ENCODE measurements around the gene LMNTD1.

Gene LMNTD1

GRCh38 chr12:25550186-25550585, 2.9 kb downstream of the LMNTD1 start:
- peak; percentile 39 for DNase-seq

GRCh38 chr12:25549120-25549519, 4.0 kb downstream of the LMNTD1 start:
- DNase-seq = no peak

- no peak for DNase-seq
Measured at GRCh38 chr12:25546318-25546717, 6.8 kb downstream of the LMNTD1 start.

- no peak for DNase-seq
Measured at GRCh38 chr12:25533150-25533549, 19.9 kb downstream of the LMNTD1 start.

- no peak for DNase-seq
Measured at GRCh38 chr12:25531502-25532052, 21.5 kb downstream of the LMNTD1 start.

GRCh38 chr12:25529738-25530137, 23.3 kb downstream of the LMNTD1 start:
- peak; percentile 59 for DNase-seq

- no peak for DNase-seq
Measured at GRCh38 chr12:25526778-25527177, 26.3 kb downstream of the LMNTD1 start.

- DNase-seq = no peak
Measured at GRCh38 chr12:25524366-25524765, 28.7 kb downstream of the LMNTD1 start.

- no peak for DNase-seq
Measured at GRCh38 chr12:25521625-25522256, 31.3 kb downstream of the LMNTD1 start.

- peak; percentile 88 for DNase-seq
Measured at GRCh38 chr12:25518512-25518911, 34.6 kb downstream of the LMNTD1 start.

- no peak for DNase-seq
Measured at GRCh38 chr12:25504744-25505143, 48.3 kb downstream of the LMNTD1 start.

GRCh38 chr12:25503666-25504065, 49.4 kb downstream of the LMNTD1 start:
- no peak for DNase-seq

GRCh38 chr12:25502596-25502995, 50.5 kb downstream of the LMNTD1 start:
- DNase-seq = no peak

- DNase-seq = no peak
Measured at GRCh38 chr12:25502118-25502517, 51.0 kb downstream of the LMNTD1 start.

- no peak for DNase-seq
Measured at GRCh38 chr12:25501549-25501948, 51.5 kb downstream of the LMNTD1 start.

- DNase-seq = no peak
Measured at GRCh38 chr12:25500651-25501050, 52.4 kb downstream of the LMNTD1 start.

- peak; percentile 68 for DNase-seq
Measured at GRCh38 chr12:25497021-25497420, 56.1 kb downstream of the LMNTD1 start.

- DNase-seq = peak; percentile 89
Measured at GRCh38 chr12:25496098-25496587, 56.9 kb downstream of the LMNTD1 start.

- DNase-seq = peak; percentile 93
Measured at GRCh38 chr12:25495331-25496097, 57.6 kb downstream of the LMNTD1 start.

GRCh38 chr12:25494926-25495325, 58.2 kb downstream of the LMNTD1 start:
- no peak for DNase-seq

- DNase-seq = no peak
Measured at GRCh38 chr12:25493682-25494081, 59.4 kb downstream of the LMNTD1 start.

GRCh38 chr12:25491396-25492325, 61.4 kb downstream of the LMNTD1 start:
- no peak for DNase-seq
